HG03460 (cell line): Measurements from ENCODE around the gene ZNF484.

ENCODE experiments used
- ATAC-seq: cut with Tn5 transposase; IDR thresholded peaks from one replicate; pipeline ENCODE4 v1.9.1; 2021; ENCODE audit not compliant: unreplicated experiment

The ZNF484 gene

GRCh38 chr9:92795598-92796336 lies 82.1 kb downstream of the ZNF484 start:
- no peak for ATAC-seq
